CD4-positive, alpha-beta T cell treated with Interleukin-4 for 4 hours (primary cell): ENCODE measurements around the gene MYEOV.

ENCODE experiments used
- DNase-seq: peaks from one replicate; pipeline ENCODE4 v3.0.0-alpha.2; 2020

Gene MYEOV

DNA sequence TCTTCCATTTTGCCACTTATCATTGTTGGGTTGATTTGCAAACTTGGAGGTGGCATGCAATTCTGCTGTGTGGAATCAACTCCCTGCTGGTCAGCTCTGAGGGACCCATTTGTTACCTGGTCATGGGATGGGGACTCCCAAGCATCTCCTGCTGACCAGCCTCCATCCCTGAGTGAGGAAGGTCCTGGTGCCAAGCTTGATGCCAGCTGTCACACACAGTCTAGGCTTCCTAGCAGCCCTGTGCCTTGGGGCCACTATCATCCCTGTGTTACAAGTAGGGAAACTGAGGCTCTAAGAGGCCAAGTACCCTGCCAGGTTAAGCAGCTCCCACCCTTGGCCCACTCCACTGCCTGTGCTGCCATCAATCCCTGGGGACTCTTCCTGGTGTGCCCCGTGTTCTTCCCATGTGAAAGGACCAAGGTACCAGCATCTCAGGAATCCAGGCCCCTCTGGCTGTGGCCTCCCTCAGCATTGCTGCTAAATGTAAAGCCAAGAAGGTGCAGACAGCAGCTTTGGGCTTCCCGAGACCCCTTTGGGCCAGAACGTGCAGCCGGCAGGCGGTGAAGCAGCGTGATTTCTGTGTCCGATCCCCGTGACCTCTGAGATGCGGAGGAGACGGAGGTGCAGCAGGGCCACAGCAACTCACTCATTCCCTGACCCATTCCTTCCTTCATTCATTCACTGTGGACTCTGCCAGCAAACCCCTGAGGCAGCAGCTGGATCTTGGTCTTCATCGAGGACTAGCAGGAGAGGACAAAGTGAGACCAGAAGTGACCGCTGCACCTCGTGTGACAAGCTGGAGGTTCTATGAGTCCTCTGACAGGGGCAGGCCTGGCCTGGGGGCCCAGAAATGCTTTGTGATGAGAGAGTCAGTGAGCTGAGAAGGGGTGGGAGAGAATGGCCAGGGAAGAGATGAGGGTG, 49.7 kb downstream of the MYEOV start:
- no peak for DNase-seq

DNA sequence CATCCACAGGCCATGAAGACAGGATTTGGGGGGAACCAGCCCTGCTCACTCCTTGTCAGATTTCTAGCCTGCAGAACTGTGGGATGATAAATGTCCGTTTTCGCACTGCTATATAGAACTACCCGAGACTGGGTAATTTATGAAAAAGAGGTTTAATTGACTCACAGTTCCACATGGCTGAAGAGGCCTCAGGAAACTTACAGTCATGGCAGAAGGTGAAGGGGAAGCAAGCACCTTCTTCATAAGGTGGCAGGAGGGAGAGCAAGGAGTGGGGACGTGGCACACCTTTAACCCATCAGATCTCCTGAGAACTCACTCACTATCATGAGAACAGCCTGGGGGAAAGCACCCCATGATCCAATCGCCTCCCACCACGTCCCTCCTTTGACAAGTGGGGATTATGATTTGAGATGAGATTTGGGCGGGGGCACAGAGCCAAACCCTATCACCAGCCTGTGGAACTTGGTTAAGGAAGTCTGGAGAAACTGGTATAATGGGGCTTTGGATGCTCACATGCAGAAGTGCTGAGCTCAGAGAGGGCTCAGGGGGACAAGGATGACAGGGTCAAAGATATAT, 50.7 kb downstream of the MYEOV start:
- no peak for DNase-seq
